ENCODE data around the gene CLDN19.
A peak's percentile ranks its signal among the peaks of the same experiment; 100 is the strongest.

CLDN19 gene

GRCh38 chr1:42689912-42690311 lies 50.1 kb downstream of the CLDN19 start:
- Histone ChIP-seq H3K36me3 (ENCODE audit: control insufficient read depth, low read depth, low read length) (peaks cover 64% of the 10 kb centered on the region), H3K9me3 (ENCODE audit: control insufficient read depth, low read depth, low read length) (no peaks in the 10 kb centered on the region), H3K4me1 (ENCODE audit: control insufficient read depth, low read depth, low read length) (peaks cover 20% of the 10 kb centered on the region), H3K9ac (ENCODE audit: low read length) (no peak overlapping the region), H3K27ac (ENCODE audit: low read length) (no peak overlapping the region), H3K4me3 (ENCODE audit: low read length) (no peak overlapping the region), H3K27me3 (ENCODE audit: control insufficient read depth, insufficient read depth, low read length) (no peaks in the 10 kb centered on the region)

GRCh38 chr1:42686418-42686817 lies 53.6 kb downstream of the CLDN19 start:
- Histone ChIP-seq H3K9ac (ENCODE audit: low read length) (no peak overlapping the region), H3K27me3 (ENCODE audit: control insufficient read depth, insufficient read depth, low read length) (no peaks in the 10 kb centered on the region), H3K4me1 (ENCODE audit: control insufficient read depth, low read depth, low read length) (peaks cover 22% of the 10 kb centered on the region), H3K4me3 (ENCODE audit: low read length) (peak overlapping the region; percentile 92), H3K27ac (ENCODE audit: low read length) (no peak overlapping the region), H3K36me3 (ENCODE audit: control insufficient read depth, low read depth, low read length) (peaks cover 60% of the 10 kb centered on the region), H3K9me3 (ENCODE audit: control insufficient read depth, low read depth, low read length) (no peaks in the 10 kb centered on the region)

- Histone ChIP-seq H3K36me3 (ENCODE audit: control insufficient read depth, low read depth, low read length) (peaks cover 54% of the 10 kb centered on the region), H3K27ac (ENCODE audit: low read length) (no peak overlapping the region), H3K9ac (ENCODE audit: low read length) (peak overlapping the region; percentile 92), H3K4me3 (ENCODE audit: low read length) (peak overlapping the region; percentile 92), H3K27me3 (ENCODE audit: control insufficient read depth, insufficient read depth, low read length) (no peaks in the 10 kb centered on the region), H3K4me1 (ENCODE audit: control insufficient read depth, low read depth, low read length) (peaks cover 19% of the 10 kb centered on the region), H3K9me3 (ENCODE audit: control insufficient read depth, low read depth, low read length) (no peaks in the 10 kb centered on the region)
These were observed 55.9 kb downstream of the CLDN19 start for GRCh38 chr1:42684139-42684538.

Data from iPS-18a (cell line).